Astrocyte of the spinal cord (primary cell): ENCODE data around the gene FRMD4A.
"Not testable (repeated sequence)": the region's sequence is repeated elsewhere in the genome, so short reads cannot be mapped to it uniquely, and the experiment has no call there.

Source experiments
- DNase-seq: peaks from one replicate; pipeline ENCODE4 v3.0.0; 2011; ENCODE audit warnings: low read depth, low spot score
- H3K4me3 ChIP-seq: 2 replicates; pipeline ENCODE4 v1.5.1; 2011; ENCODE audit warnings: low read depth, mild to moderate bottlenecking, low read length, moderate library complexity
- in situ Hi-C: cut with HindIII; loops from 2 replicates; pipeline ENCODE4 v1.10.0; 2017; ENCODE audit warnings: low sequenced_read_pairs
- TF ChIP-seq, protein P1 (sequence below): IDR thresholded peaks from 2 replicates; pipeline ENCODE4 v1.5.1; 2012; ENCODE audit warnings: low read depth, mild to moderate bottlenecking, low read length, inconsistent platforms

Gene FRMD4A

DNA sequence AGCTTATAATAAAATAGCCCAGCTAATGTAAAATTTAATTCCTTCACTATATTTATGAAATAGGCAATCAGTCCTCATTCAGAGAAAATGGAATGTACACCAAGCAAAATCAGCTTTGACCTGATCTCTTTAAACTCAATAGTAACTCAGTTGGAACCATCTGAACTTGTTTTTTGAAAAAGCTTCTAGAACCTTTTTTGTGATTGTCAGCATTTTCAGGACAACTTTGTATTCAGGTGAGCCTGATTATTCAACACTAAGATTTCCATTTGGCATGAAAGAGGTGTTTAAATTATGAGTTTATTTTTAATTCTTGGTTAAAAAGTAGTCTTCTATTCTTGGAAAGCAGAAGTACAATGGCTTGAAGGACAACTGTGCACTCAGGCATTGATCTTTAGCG is 89.5 kb downstream of the FRMD4A start:
- no peak for DNase-seq
- H3K4me3 ChIP-seq, result no peak overlapping the region
- TF ChIP-seq, protein P1, sequence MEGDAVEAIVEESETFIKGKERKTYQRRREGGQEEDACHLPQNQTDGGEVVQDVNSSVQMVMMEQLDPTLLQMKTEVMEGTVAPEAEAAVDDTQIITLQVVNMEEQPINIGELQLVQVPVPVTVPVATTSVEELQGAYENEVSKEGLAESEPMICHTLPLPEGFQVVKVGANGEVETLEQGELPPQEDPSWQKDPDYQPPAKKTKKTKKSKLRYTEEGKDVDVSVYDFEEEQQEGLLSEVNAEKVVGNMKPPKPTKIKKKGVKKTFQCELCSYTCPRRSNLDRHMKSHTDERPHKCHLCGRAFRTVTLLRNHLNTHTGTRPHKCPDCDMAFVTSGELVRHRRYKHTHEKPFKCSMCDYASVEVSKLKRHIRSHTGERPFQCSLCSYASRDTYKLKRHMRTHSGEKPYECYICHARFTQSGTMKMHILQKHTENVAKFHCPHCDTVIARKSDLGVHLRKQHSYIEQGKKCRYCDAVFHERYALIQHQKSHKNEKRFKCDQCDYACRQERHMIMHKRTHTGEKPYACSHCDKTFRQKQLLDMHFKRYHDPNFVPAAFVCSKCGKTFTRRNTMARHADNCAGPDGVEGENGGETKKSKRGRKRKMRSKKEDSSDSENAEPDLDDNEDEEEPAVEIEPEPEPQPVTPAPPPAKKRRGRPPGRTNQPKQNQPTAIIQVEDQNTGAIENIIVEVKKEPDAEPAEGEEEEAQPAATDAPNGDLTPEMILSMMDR, result no peak
- in situ Hi-C loops, result no loop called here

DNA sequence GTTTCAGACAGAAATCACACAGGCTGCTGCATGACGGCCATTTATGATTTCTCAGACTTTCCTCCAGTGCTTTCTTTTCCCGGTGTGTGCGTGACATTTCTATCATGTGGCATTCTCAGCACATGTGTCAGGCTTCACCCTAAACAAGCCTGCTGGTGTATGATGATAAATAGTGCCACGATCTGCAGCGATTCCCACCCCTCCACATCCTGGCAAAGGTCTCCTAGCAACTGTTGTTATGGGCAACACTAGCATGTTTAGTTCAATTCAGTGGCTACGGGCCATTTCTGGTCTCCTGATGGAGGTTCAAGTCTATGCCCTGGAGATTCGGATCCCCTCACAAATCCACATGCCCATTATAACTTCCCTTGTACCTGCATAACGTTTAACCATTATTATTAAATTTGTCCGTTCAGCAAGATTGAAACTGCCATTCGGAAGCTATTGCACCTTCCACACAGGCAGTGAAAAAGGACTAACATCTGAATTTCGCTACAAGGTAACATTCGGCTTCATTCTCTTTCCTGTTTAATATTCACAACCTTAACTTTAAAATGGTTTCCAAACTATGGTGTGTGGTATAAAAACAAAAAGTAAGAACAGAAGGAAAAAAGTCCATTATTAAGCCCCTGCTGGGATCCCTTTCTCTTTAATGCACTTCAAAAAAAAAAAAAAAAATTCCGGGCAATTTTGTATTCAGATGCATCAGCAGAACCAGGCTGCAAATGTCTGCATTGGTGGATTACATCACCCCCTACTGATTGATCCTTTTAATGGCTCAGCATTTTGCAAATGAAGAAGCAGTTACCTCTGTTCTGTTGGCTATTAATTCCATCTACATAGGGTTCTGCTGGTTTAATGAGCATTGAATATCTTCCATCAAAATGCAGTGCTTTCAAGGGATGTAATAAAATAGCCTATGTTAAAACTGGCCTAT is 90.2 kb downstream of the FRMD4A start:
- no peak overlapping the region for H3K4me3 ChIP-seq
- in situ Hi-C loops, result no loop called here
- DNase-seq, result no peak
- TF ChIP-seq, protein P1, result no peak

DNA sequence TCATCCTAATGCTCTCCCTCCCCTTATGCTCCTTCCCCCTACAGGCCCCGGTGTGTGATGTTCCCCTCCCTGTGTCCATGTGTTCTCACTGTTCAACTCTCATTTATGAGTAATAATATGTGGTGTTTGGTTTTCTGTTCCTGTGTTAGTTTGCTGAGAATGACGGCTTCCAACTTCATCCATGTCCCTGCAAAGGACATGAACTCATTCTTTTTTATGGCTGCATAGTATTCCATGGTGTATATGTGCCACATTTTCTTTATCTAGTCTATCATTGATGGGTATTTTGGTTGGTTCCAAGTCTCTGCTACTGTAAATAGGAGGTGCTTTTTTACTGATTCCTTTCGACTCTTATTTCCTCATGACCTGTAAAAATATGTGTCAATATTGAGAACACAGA is 92.1 kb downstream of the FRMD4A start:
- H3K4me3 ChIP-seq, in situ Hi-C loops: not testable (repeated sequence)

DNA sequence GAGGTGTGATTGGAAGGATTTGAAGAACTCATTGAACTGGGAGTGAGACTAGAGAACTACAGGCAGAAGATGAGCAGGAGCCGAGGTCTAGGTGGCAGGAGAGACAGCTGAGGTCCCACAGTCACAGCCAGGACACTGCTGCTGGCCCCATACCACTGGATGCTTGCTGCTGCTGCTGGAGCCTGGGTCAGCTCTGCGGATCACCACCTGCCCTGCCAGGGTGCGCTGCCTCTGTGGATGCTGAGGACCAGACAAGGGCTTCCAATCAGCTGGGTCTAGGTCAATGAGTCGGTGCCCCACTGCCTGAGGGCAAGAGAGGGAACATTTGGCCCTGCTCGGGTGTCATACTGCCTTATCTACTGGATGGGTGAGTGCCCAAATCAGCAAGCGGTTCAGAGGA is 94.4 kb downstream of the FRMD4A start:
- no peak overlapping the region for H3K4me3 ChIP-seq
- no peak for DNase-seq
- TF ChIP-seq, protein P1, result no peak
- in situ Hi-C loops, result no loop called here

More for the DNA sequence above, 92.1 kb downstream of the FRMD4A start:
- not testable (repeated sequence) for DNase-seq

DNA sequence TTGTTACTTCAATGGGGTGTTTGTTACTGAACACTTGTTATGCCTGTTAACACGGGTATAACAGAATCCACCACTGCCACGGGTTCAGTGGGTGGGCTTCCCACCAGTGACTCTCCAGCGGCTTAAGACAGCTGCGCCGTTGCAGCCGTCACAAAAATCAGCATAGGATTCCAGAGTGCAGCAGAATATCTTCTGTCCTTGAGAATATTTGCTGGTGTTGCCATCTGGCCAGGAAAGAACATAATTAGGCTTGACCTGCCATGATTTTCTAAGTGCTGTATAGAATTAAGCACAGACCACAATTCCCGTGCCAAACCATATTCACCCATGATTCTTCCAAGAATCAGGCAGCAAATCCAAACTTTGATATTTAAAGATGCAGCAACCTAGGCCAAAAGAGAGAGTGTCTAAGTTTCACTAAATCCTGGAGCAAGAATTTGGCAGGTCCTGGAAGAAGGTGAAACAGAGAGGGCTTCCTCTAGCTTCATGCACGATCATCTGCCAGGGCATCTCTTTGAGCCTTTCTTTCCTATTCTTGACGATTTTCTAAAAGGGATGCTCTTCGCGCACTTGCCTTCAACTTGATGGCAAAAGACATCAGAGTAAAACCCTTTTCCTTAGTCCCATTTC is 95.0 kb downstream of the FRMD4A start:
- DNase-seq, result no peak
- no peak overlapping the region for H3K4me3 ChIP-seq
- in situ Hi-C loops, result no loop called here
- TF ChIP-seq, protein P1, result no peak

DNA sequence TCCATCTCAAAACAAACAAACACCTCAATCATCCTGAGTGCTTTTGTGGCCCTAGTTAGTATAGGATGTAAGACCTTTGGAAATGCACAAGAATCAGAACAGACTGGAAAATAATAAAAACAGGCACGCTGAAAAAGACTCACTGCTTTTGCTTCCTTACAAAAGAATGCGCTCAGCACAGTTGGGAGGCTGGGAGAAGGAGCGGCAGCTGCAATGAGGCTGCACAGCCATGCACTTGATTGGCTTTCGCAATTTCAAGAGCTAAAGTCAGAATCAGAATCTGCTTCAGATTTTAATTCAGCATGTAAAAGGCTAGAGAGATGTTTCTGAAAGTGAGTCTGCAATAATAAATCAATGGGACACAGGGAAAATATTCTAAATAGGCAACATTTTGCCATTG is 97.2 kb downstream of the FRMD4A start:
- TF ChIP-seq, protein P1, result no peak
- no peak for DNase-seq
- in situ Hi-C loops, result no loop called here
- no peak overlapping the region for H3K4me3 ChIP-seq

DNA sequence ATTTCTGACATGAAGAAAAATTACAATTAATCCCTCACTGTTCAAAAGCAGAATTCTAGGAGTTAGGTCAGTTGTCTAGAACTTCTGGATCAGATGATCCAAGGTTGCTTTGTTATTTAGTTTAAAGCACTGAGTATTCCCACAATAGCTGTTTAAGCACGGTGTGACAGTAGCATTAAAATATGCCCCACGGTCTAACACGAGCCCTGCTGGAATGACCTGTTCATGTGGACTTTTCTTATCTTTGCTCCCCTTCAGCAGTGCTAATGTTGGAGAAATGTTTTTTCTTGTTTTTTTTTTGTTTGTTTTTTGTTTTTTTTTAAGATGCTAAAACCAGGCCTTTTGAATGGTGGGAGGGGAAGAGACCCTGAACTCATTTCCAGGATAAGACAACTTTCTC is 101.9 kb downstream of the FRMD4A start:
- H3K4me3 ChIP-seq, in situ Hi-C loops, DNase-seq: not testable (repeated sequence)
